ENCODE measurements around the gene GORASP1. TPM values are rescaled to one million over a fixed set of nuclear protein-coding genes. Genes with fewer than 3 reads are reported as not detected.

The GORASP1 gene
- total RNA-seq, 2 experiments from 2014 or later: 51.5 to 59.9 TPM

GRCh38 chr3:39149498-39150147 is 42.2 kb upstream of the GORASP1 start:
- H3K27ac ChIP-seq (ENCODE audit: low read depth, low read length, poor library complexity, severe bottlenecking): peak overlapping the region; percentile 90
- CTCF ChIA-PET (ENCODE audit: unreplicated experiment): interaction anchor here (0.6 to 1.3 kb wide), 4 partner anchors 23 to 139 kb away, joined by 3 to 5 read pairs (median 4); no protein-coding TSS in a partner anchor
- no TSS peak for BruUV-seq (replicated peaks)
- intact Hi-C loops (cut with micrococcal nuclease; ENCODE audit: unreplicated experiment): loop anchor here (5.0 kb wide), 1 partner anchor 62 kb away; no protein-coding TSS in a partner anchor
- peaks cover 70% of the 10 kb centered on the region for H3K4me1 ChIP-seq (ENCODE audit: insufficient read depth, low read length, poor library complexity, severe bottlenecking)
- no peaks in the 10 kb centered on the region for H3K9me3 ChIP-seq (ENCODE audit: low read length)
- POLR2A ChIA-PET: interaction anchor here (0.6 to 2.1 kb wide), 17 partner anchors 9 to 1173 kb away, joined by 3 to 7 read pairs (median 3); partner anchors contain the start of genes GORASP1 and TTC21A
- TF ChIP-seq EZH2phosphoT487 (IDR thresholded peaks at IDR 0.05; ENCODE audit: borderline replicate concordance, low read depth, low read length) (no peak), CTCF (conservative IDR thresholded peaks at IDR 0.05; ENCODE audit: low read length) (no peak)
- 0 out of 2 replicates have a peak, but pooled peaks cover 6% of the 10 kb centered on the region for H4K20me1 ChIP-seq (ENCODE audit: insufficient read depth, low read length)
- H3K4me3 ChIP-seq (ENCODE audit: low read depth, low read length, poor library complexity, severe bottlenecking): peak overlapping the region; percentile 79
- H3K4me2 ChIP-seq (ENCODE audit: low read length): peak overlapping the region; percentile 92
- H3K9me2 ChIP-seq (ENCODE audit: insufficient read depth, low read length): no peaks in the 10 kb centered on the region
- no peak overlapping the region for H2AFZ ChIP-seq (ENCODE audit: low read length)
- H3K79me2 ChIP-seq (ENCODE audit: insufficient read depth, low read depth, low read length): peaks cover 71% of the 10 kb centered on the region
- no peak for DNase-seq (ENCODE audit: low spot score)
- peaks cover 19% of the 10 kb centered on the region for H3K36me3 ChIP-seq (ENCODE audit: insufficient read depth, low read length)

GRCh38 chr3:39149059-39149455 is 41.6 kb upstream of the GORASP1 start:
- TF ChIP-seq EZH2phosphoT487 (IDR thresholded peaks at IDR 0.05; ENCODE audit: borderline replicate concordance, low read depth, low read length): no peak
- TF ChIP-seq CTCF (conservative IDR thresholded peaks at IDR 0.05; ENCODE audit: low read length): no peak
- ChIA-PET CTCF (ENCODE audit: unreplicated experiment) (interaction anchor here (1.3 kb wide), 2 partner anchors 63 to 139 kb away, joined by 3 to 4 read pairs; no protein-coding TSS in a partner anchor), POLR2A (interaction anchor here (0.6 to 2.1 kb wide), 14 partner anchors 10 to 1172 kb away, joined by 3 to 7 read pairs (median 3); partner anchors contain the start of genes GORASP1 and TTC21A)
- peak; percentile 59 for DNase-seq (ENCODE audit: low spot score)
- intact Hi-C loops (cut with micrococcal nuclease; ENCODE audit: unreplicated experiment): loop anchor here (5.0 kb wide), 1 partner anchor 62 kb away; no protein-coding TSS in a partner anchor
- Histone ChIP-seq H4K20me1 (ENCODE audit: insufficient read depth, low read length) (0 out of 2 replicates have a peak, but pooled peaks cover 6% of the 10 kb centered on the region), H3K4me2 (ENCODE audit: low read length) (peak overlapping the region; percentile 92), H3K4me1 (ENCODE audit: insufficient read depth, low read length, poor library complexity, severe bottlenecking) (peaks cover 70% of the 10 kb centered on the region), H3K27ac (ENCODE audit: low read depth, low read length, poor library complexity, severe bottlenecking) (peak overlapping the region; percentile 90), H3K9me2 (ENCODE audit: insufficient read depth, low read length) (no peaks in the 10 kb centered on the region), H3K36me3 (ENCODE audit: insufficient read depth, low read length) (peaks cover 25% of the 10 kb centered on the region), H2AFZ (ENCODE audit: low read length) (no peak overlapping the region; the same call in 1 of the 2 replicates), H3K4me3 (ENCODE audit: low read depth, low read length, poor library complexity, severe bottlenecking) (peak overlapping the region; percentile 79), H3K9me3 (ENCODE audit: low read length) (no peaks in the 10 kb centered on the region), H3K79me2 (ENCODE audit: insufficient read depth, low read depth, low read length) (peaks cover 71% of the 10 kb centered on the region)
- no TSS peak for BruUV-seq (replicated peaks)

All from OCI-LY7 (cell line).